Nephron (organoid): Measurements from ENCODE around the gene MGAT5.

ENCODE experiments used
- H3K27ac Mint-ChIP-seq, 3 experiments: 2 replicates each; pipeline ENCODE4 v1.8.0; 2020; ENCODE audit warnings: mixed read lengths in 3 of 3, mild to moderate bottlenecking in 2 of 3, moderate library complexity in 1 of 3
- H3K27me3 Mint-ChIP-seq: 2 replicates; pipeline ENCODE4 v1.8.0; 2021; ENCODE audit warnings: low read depth, mild to moderate bottlenecking, moderate library complexity, mixed read lengths
- H3K36me3 Mint-ChIP-seq: 2 replicates; pipeline ENCODE4 v1.8.0; 2020; ENCODE audit warnings: low read depth, mixed read lengths
- H3K4me1 Mint-ChIP-seq: 2 replicates; pipeline ENCODE4 v1.8.0; 2020; ENCODE audit warnings: mixed read lengths
- H3K4me3 Mint-ChIP-seq, 3 experiments: 2 replicates each; pipeline ENCODE4 v1.8.0; 2020; ENCODE audit warnings: mild to moderate bottlenecking in 3 of 3, mixed read lengths in 3 of 3, moderate library complexity in 2 of 3
- H3K9me3 Mint-ChIP-seq: 2 replicates; pipeline ENCODE4 v1.8.0; 2020; ENCODE audit warnings: mixed read lengths
- TF ChIP-seq, protein P1 (sequence below), 3 experiments: fragments of 200-600 bp; sonication (generic); IDR thresholded peaks; one replicate each; pipeline ENCODE4 v1.5.0; 2021; ENCODE audit warnings: antibody characterized with exemption in 3 of 3; ENCODE audit not compliant: unreplicated experiment in 3 of 3

The MGAT5 gene

DNA sequence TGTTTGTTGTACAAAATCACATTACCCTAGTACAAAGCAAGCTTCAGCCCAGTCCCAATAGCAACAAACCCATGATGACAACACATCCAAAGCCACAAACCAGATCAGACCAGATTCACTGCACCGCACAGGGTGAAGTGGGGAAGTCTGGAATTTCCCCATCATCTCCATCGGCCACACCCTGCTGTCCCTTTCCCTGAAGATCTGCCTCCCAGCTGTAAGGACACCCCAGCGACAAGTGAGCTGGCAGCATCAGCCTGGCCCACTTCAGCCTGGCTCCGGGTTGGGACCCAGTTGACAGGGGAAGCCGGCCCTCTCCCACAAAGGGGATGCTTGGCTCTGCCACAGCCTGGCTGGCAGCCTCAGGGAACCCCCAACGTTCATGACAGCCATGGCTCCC is 207.6 kb downstream of the MGAT5 start:
- no peak overlapping the region for H3K4me3 Mint-ChIP-seq
- H3K4me1 Mint-ChIP-seq = peaks cover 6% of the 10 kb centered on the region
- TF ChIP-seq, protein P1, sequence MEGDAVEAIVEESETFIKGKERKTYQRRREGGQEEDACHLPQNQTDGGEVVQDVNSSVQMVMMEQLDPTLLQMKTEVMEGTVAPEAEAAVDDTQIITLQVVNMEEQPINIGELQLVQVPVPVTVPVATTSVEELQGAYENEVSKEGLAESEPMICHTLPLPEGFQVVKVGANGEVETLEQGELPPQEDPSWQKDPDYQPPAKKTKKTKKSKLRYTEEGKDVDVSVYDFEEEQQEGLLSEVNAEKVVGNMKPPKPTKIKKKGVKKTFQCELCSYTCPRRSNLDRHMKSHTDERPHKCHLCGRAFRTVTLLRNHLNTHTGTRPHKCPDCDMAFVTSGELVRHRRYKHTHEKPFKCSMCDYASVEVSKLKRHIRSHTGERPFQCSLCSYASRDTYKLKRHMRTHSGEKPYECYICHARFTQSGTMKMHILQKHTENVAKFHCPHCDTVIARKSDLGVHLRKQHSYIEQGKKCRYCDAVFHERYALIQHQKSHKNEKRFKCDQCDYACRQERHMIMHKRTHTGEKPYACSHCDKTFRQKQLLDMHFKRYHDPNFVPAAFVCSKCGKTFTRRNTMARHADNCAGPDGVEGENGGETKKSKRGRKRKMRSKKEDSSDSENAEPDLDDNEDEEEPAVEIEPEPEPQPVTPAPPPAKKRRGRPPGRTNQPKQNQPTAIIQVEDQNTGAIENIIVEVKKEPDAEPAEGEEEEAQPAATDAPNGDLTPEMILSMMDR (IDR thresholded peaks at IDR 0.05; ENCODE audit: unreplicated experiment in 3 of 3) = no peak
- H3K27me3 Mint-ChIP-seq = no peaks in the 10 kb centered on the region
- H3K36me3 Mint-ChIP-seq = no peaks in the 10 kb centered on the region
- H3K27ac Mint-ChIP-seq = peak overlapping the region in 1 of 3 experiments; percentile 27
- H3K9me3 Mint-ChIP-seq = no peaks in the 10 kb centered on the region

DNA sequence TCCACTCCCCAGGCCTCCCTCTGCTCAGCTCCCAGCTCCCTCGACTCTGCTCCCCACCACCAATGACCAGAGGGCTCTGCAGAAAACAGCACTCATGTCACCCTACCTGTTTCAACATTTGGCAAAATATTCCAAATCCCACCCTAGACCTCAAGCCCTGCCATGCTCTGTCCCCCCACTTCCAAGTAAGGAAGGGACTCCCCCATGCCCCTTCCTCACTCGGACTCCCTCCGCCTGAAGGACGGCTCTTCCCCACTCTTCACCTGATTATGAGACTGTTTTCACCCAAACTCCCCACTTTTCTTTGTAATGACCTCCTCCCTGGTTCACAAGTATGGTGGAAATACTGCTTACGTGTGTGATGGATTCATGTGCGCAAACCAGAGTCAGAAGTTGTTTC is 208.4 kb downstream of the MGAT5 start:
- no peaks in the 10 kb centered on the region for H3K36me3 Mint-ChIP-seq
- H3K27me3 Mint-ChIP-seq = no peaks in the 10 kb centered on the region
- H3K4me3 Mint-ChIP-seq = no peak overlapping the region
- peaks cover 6% of the 10 kb centered on the region for H3K4me1 Mint-ChIP-seq
- TF ChIP-seq, protein P1 (IDR thresholded peaks at IDR 0.05; ENCODE audit: unreplicated experiment in 3 of 3) = no peak
- H3K27ac Mint-ChIP-seq = no peak overlapping the region
- no peaks in the 10 kb centered on the region for H3K9me3 Mint-ChIP-seq

- Mint-ChIP-seq H3K9me3 (no peaks in the 10 kb centered on the region), H3K27ac (no peak overlapping the region), H3K36me3 (no peaks in the 10 kb centered on the region), H3K27me3 (no peaks in the 10 kb centered on the region), H3K4me1 (peaks cover 6% of the 10 kb centered on the region), H3K4me3 (no peak overlapping the region)
- TF ChIP-seq, protein P1 (IDR thresholded peaks at IDR 0.05; ENCODE audit: unreplicated experiment in 3 of 3) = no peak
These were observed 209.2 kb downstream of the MGAT5 start for GRCh38 chr2:134462791-134463698.

DNA sequence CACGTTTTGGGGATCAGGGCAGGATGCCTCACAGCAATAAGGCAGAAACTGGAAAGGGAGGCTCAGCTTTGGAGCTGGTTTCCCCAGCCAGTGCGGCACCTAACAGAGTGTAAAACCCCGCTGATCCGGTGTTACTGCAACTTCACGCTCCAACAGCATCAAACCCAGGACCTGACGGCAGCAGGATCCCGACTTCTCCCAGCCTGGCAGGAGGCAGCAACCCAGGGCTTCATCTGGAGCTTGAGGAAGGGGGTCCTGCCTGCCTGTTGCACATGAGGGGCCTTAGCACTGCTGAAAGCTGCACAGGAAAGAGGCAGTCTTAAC is 209.8 kb downstream of the MGAT5 start:
- H3K27ac Mint-ChIP-seq = no peak overlapping the region
- no peak overlapping the region for H3K4me3 Mint-ChIP-seq
- no peaks in the 10 kb centered on the region for H3K27me3 Mint-ChIP-seq
- H3K36me3 Mint-ChIP-seq = no peaks in the 10 kb centered on the region
- no peaks in the 10 kb centered on the region for H3K9me3 Mint-ChIP-seq
- peaks cover 6% of the 10 kb centered on the region for H3K4me1 Mint-ChIP-seq
- TF ChIP-seq, protein P1 (IDR thresholded peaks at IDR 0.05; ENCODE audit: unreplicated experiment in 3 of 3) = no peak

- H3K36me3 Mint-ChIP-seq = no peaks in the 10 kb centered on the region
- TF ChIP-seq, protein P1 (IDR thresholded peaks at IDR 0.05; ENCODE audit: unreplicated experiment in 3 of 3) = no peak
- H3K4me1 Mint-ChIP-seq = peaks cover 6% of the 10 kb centered on the region
- no peak overlapping the region for H3K4me3 Mint-ChIP-seq
- peak overlapping the region in 1 of 3 experiments; percentile 46 for H3K27ac Mint-ChIP-seq
- H3K9me3 Mint-ChIP-seq = no peaks in the 10 kb centered on the region
- no peaks in the 10 kb centered on the region for H3K27me3 Mint-ChIP-seq
These were observed 211.6 kb downstream of the MGAT5 start for GRCh38 chr2:134465228-134466105.
